ENCODE measurements around the gene ENPP3. TPM values are rescaled to one million over a fixed set of nuclear protein-coding genes. Genes with fewer than 3 reads are reported as not detected.

Gene ENPP3
- total and polyA plus RNA-seq, 10 of the 15 experiments (the other 5 are each of a cell fraction or from before 2014, with no cell fraction given), result 0.01 TPM; not detected in 9

DNA sequence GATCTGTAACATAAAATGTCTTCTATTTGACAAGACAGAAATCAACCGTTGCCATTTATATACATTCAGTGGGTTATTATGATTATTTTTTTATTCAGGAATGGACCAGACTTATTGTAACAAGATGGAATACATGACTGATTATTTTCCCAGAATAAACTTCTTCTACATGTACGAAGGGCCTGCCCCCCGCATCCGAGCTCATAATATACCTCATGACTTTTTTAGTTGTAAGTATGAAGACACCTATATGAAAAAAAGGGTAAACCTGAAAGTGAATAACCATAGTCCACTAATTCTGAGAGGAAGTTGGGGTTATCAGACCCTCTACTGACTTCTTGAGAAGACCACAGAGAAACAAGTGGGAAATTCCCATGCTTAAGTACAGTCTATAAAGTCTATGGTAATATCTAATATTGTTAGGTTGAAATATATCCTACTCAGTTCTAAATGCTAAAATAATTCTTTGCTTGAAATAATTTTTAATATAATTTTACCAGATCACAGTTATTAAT lies 48.2 kb downstream of the ENPP3 start (continued):
- TF ChIP-seq, protein P1, sequence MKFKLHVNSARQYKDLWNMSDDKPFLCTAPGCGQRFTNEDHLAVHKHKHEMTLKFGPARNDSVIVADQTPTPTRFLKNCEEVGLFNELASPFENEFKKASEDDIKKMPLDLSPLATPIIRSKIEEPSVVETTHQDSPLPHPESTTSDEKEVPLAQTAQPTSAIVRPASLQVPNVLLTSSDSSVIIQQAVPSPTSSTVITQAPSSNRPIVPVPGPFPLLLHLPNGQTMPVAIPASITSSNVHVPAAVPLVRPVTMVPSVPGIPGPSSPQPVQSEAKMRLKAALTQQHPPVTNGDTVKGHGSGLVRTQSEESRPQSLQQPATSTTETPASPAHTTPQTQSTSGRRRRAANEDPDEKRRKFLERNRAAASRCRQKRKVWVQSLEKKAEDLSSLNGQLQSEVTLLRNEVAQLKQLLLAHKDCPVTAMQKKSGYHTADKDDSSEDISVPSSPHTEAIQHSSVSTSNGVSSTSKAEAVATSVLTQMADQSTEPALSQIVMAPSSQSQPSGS (IDR thresholded peaks at IDR 0.05; ENCODE audit: low read length), result peak; percentile 93
- TF ChIP-seq JUNB (IDR thresholded peaks at IDR 0.05), result peak; percentile 96
- TF ChIP-seq HCFC1 (IDR thresholded peaks at IDR 0.05; ENCODE audit: low read length), result no peak
- TF ChIP-seq EZH2 (IDR thresholded peaks at IDR 0.05; ENCODE audit: borderline replicate concordance, control insufficient read depth, low read depth, low read length), result no peak
- no peak for TF ChIP-seq EGR1 (IDR thresholded peaks at IDR 0.05; ENCODE audit: borderline replicate concordance in 1 of 2, low read depth in 2 of 2, low read length in 2 of 2)
- TF ChIP-seq GABPA (IDR thresholded peaks at IDR 0.05; ENCODE audit: low read depth), result peak; percentile 60; the same call in 1 of the 2 replicates
- TF ChIP-seq, protein P2, sequence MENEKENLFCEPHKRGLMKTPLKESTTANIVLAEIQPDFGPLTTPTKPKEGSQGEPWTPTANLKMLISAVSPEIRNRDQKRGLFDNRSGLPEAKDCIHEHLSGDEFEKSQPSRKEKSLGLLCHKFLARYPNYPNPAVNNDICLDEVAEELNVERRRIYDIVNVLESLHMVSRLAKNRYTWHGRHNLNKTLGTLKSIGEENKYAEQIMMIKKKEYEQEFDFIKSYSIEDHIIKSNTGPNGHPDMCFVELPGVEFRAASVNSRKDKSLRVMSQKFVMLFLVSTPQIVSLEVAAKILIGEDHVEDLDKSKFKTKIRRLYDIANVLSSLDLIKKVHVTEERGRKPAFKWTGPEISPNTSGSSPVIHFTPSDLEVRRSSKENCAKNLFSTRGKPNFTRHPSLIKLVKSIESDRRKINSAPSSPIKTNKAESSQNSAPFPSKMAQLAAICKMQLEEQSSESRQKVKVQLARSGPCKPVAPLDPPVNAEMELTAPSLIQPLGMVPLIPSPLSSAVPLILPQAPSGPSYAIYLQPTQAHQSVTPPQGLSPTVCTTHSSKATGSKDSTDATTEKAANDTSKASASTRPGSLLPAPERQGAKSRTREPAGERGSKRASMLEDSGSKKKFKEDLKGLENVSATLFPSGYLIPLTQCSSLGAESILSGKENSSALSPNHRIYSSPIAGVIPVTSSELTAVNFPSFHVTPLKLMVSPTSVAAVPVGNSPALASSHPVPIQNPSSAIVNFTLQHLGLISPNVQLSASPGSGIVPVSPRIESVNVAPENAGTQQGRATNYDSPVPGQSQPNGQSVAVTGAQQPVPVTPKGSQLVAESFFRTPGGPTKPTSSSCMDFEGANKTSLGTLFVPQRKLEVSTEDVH (IDR thresholded peaks at IDR 0.05; ENCODE audit: low read depth, partially characterized antibody), result no peak
- TF ChIP-seq RUNX3 (IDR thresholded peaks at IDR 0.05; ENCODE audit: low read length), result peak; percentile 100
- TF ChIP-seq PAX5 (IDR thresholded peaks at IDR 0.05; ENCODE audit: borderline replicate concordance, low read depth, low read length), result peak; percentile 84
- TF ChIP-seq POU2F2 (IDR thresholded peaks at IDR 0.05; ENCODE audit: borderline replicate concordance, low read depth, low read length), result peak; percentile 47; the same call in 1 of the 3 replicates
- TF ChIP-seq, protein P3, sequence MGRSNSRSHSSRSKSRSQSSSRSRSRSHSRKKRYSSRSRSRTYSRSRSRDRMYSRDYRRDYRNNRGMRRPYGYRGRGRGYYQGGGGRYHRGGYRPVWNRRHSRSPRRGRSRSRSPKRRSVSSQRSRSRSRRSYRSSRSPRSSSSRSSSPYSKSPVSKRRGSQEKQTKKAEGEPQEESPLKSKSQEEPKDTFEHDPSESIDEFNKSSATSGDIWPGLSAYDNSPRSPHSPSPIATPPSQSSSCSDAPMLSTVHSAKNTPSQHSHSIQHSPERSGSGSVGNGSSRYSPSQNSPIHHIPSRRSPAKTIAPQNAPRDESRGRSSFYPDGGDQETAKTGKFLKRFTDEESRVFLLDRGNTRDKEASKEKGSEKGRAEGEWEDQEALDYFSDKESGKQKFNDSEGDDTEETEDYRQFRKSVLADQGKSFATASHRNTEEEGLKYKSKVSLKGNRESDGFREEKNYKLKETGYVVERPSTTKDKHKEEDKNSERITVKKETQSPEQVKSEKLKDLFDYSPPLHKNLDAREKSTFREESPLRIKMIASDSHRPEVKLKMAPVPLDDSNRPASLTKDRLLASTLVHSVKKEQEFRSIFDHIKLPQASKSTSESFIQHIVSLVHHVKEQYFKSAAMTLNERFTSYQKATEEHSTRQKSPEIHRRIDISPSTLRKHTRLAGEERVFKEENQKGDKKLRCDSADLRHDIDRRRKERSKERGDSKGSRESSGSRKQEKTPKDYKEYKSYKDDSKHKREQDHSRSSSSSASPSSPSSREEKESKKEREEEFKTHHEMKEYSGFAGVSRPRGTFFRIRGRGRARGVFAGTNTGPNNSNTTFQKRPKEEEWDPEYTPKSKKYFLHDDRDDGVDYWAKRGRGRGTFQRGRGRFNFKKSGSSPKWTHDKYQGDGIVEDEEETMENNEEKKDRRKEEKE (IDR thresholded peaks at IDR 0.05), result no peak
- no peak for TF ChIP-seq RFX5 (IDR thresholded peaks at IDR 0.05; ENCODE audit: low read depth, low read length)
- no peak for TF ChIP-seq JUND (IDR thresholded peaks at IDR 0.05; ENCODE audit: low read depth, low read length)
- no peak for TF ChIP-seq ASH2L (IDR thresholded peaks at IDR 0.05; ENCODE audit: borderline replicate concordance, low read depth)
- no peak for TF ChIP-seq YY1 (IDR thresholded peaks at IDR 0.05; ENCODE audit: low read depth, low read length)
- no peak for TF ChIP-seq SREBF2 (IDR thresholded peaks at IDR 0.05; ENCODE audit: low read length)
- TF ChIP-seq KAT2A (conservative IDR thresholded peaks at IDR 0.05; ENCODE audit: control insufficient read depth, low read depth, low read length), result no peak
- peak; percentile 92 for TF ChIP-seq MTA3 (IDR thresholded peaks at IDR 0.05; ENCODE audit: borderline replicate concordance, low read length)
- peak; percentile 67 for TF ChIP-seq NR2F1 (conservative IDR thresholded peaks at IDR 0.05)
- no peak for TF ChIP-seq RBBP5 (conservative IDR thresholded peaks at IDR 0.05)
- TF ChIP-seq, protein P4, sequence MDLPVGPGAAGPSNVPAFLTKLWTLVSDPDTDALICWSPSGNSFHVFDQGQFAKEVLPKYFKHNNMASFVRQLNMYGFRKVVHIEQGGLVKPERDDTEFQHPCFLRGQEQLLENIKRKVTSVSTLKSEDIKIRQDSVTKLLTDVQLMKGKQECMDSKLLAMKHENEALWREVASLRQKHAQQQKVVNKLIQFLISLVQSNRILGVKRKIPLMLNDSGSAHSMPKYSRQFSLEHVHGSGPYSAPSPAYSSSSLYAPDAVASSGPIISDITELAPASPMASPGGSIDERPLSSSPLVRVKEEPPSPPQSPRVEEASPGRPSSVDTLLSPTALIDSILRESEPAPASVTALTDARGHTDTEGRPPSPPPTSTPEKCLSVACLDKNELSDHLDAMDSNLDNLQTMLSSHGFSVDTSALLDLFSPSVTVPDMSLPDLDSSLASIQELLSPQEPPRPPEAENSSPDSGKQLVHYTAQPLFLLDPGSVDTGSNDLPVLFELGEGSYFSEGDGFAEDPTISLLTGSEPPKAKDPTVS (IDR thresholded peaks at IDR 0.05; ENCODE audit: low read depth, low read length), result no peak
- 0 out of 2 replicates have a peak, but pooled peaks have one; percentile 33 for TF ChIP-seq GATAD2B (conservative IDR thresholded peaks at IDR 0.05; ENCODE audit: low read depth)
- no peak for TF ChIP-seq SMC3 (IDR thresholded peaks at IDR 0.05; ENCODE audit: borderline replicate concordance, low read length)
- TF ChIP-seq CBX5 (IDR thresholded peaks at IDR 0.05; ENCODE audit: low read depth), result peak; percentile 47; the same call in 1 of the 2 replicates

Measured in GM12878 (cell line).